ENCODE data around the gene FAM78B. TPM values are rescaled to one million over a fixed set of nuclear protein-coding genes. Genes with fewer than 3 reads are reported as not detected.
A peak's percentile ranks its signal among the peaks of the same experiment; 100 is the strongest.

Gene FAM78B
- total and polyA plus RNA-seq, 2 of the 8 experiments (the other 6 are each of a cell fraction or from before 2014, with no cell fraction given), result 2.3 to 3.6 TPM

- Histone ChIP-seq H3K4me2 (ENCODE audit: insufficient read depth in 1 of 2, low read depth in 2 of 2, low read length in 2 of 2) (no peak overlapping the region), H3K56ac (replicated peaks; ENCODE audit: insufficient read length, low read depth, low read length) (no peak overlapping the region), H2BK12ac (ENCODE audit: low read depth, low read length) (no peak overlapping the region), H3K79me2 (ENCODE audit: control insufficient read depth in 1 of 2, insufficient read depth in 2 of 2, low read length in 2 of 2) (no peaks in the 10 kb centered on the region), H3K36me3 (ENCODE audit: control insufficient read depth in 2 of 4, insufficient read depth in 4 of 4, low read length in 3 of 4) (no peaks in the 10 kb centered on the region), H3K4me3 (ENCODE audit: extremely low read depth in 1 of 4, insufficient read depth in 2 of 4, low read depth in 3 of 4, low read length in 4 of 4) (no peak overlapping the region), H4K20me1 (replicated peaks in 1 of 2; ENCODE audit: control insufficient read depth in 1 of 2, insufficient read depth in 2 of 2, low read length in 2 of 2) (no peaks in the 10 kb centered on the region), H3K4ac (replicated peaks; ENCODE audit: insufficient read length, low read depth, low read length) (no peak overlapping the region), H3K79me1 (ENCODE audit: low read depth, low read length) (no peaks in the 10 kb centered on the region), H3K14ac (ENCODE audit: insufficient read length) (no peak overlapping the region), H2BK20ac (ENCODE audit: low read length) (no peak overlapping the region), H3K23ac (ENCODE audit: insufficient read length) (no peak overlapping the region), H4K8ac (ENCODE audit: extremely low read depth, insufficient read depth, low read length) (no peak overlapping the region), H2BK15ac (ENCODE audit: low read length) (no peak overlapping the region), H3K27ac (ENCODE audit: low read depth, low read length) (no peak overlapping the region), H4K91ac (replicated peaks; ENCODE audit: insufficient read length, low read length) (no peak overlapping the region), H3K27me3 (replicated peaks in 1 of 4; ENCODE audit: control insufficient read depth in 3 of 4, extremely low read depth in 1 of 4, insufficient read depth in 3 of 4, low read length in 3 of 4) (no peaks in the 10 kb centered on the region; a peak in 2 of 7 replicates), H3K23me2 (ENCODE audit: low read depth, low read length) (no peaks in the 10 kb centered on the region), H2AK5ac (ENCODE audit: low read depth, low read length) (no peak overlapping the region), H3K18ac (ENCODE audit: extremely low read depth, low read length) (no peak overlapping the region), H3K9ac (replicated peaks in 1 of 4; ENCODE audit: extremely low read depth in 1 of 4, low read depth in 3 of 4, low read length in 3 of 4) (no peak overlapping the region; a peak in 1 of 7 replicates), H2BK120ac (replicated peaks; ENCODE audit: low read depth, low read length) (no peak overlapping the region), H2AFZ (ENCODE audit: low read length) (peak overlapping the region; percentile 57; the same call in 1 of the 2 replicates), H2BK5ac (ENCODE audit: low read depth, low read length) (no peak overlapping the region), H3K9me3 (ENCODE audit: insufficient read depth in 2 of 2, low read depth in 1 of 2, low read length in 1 of 2) (no peaks in the 10 kb centered on the region), H4K5ac (ENCODE audit: insufficient read length, low read depth, low read length) (no peak overlapping the region), H3K4me1 (replicated peaks in 1 of 4; ENCODE audit: control insufficient read depth in 3 of 4, insufficient read depth in 4 of 4, low read length in 3 of 4) (peaks cover 0 to 8% (median 2%) of the 10 kb centered on the region in 4 experiments; a peak in 3 of 7 replicates)
- ChIA-PET POLR2A (ENCODE audit: partially characterized antibody) (interaction anchor here (0.7 kb wide), 1 partner anchor 13 kb away, joined by 3 read pairs; no protein-coding TSS in a partner anchor), CTCF (ENCODE audit: partially characterized antibody) (interaction anchor here (1.6 to 2.1 kb wide), 3 partner anchors 14 to 88 kb away, joined by 4 to 16 read pairs (median 4); no protein-coding TSS in a partner anchor)
- 92% methylated on average over 1 of the region's 1 CpG; no CpG with 5 or more reads in 1 of the 2 experiments for WGBS, 2 experiments (ENCODE audit: extremely low coverage in 1 of 2, insufficient coverage in 1 of 2, insufficient read length in 1 of 2, insufficient replicate concordance in 2 of 2, low coverage in 1 of 2, low lambda C conversion rate in 2 of 2, missing lambda C conversion rate in 1 of 2)
- no peak for TF ChIP-seq POU5F1 (IDR thresholded peaks at IDR 0.05; ENCODE audit: low read depth, low read length)
- TF ChIP-seq RNF2 (IDR thresholded peaks at IDR 0.05; ENCODE audit: borderline replicate concordance, low read depth, low read length, missing control alignments, poor library complexity, severe bottlenecking), result no peak
- TF ChIP-seq SP4 (IDR thresholded peaks at IDR 0.05; ENCODE audit: low read length), result no peak
- no peak for TF ChIP-seq CREB1 (IDR thresholded peaks at IDR 0.05)
- DNase-seq (ENCODE audit: low read depth in 1 of 2, low spot score in 2 of 2), result no peak
- FAIRE-seq, result no peak
These were observed 134.7 kb downstream of the FAM78B start for GRCh38 chr1:166031932-166032571.
